IMR-90 (cell line): ENCODE measurements around the gene SHCBP1L. TPM values are rescaled to one million over a fixed set of nuclear protein-coding genes. Genes with fewer than 3 reads are reported as not detected.

Experiments used
- ATAC-seq: fragments of 200-7000 bp; cut with Tn5 transposase; 2 replicates; pipeline ENCODE4 v1.9.1; 2020; ENCODE audit warnings: low read depth, mild to moderate bottlenecking, moderate library complexity
- BruUV-seq: library from RNA; stranded (reverse); fragments of 400-500 nt; replicated peaks from 2 replicates; lab custom pipeline; 2021; lab: Mats Ljungman, UMichigan
- CTCF ChIA-PET: fragments of 300-600 bp; formaldehyde crosslinking; extraction: SDS; loops from one replicate; lab custom pipeline; 2021; ENCODE audit warnings: antibody characterized with exemption; lab: Yijun Ruan, JAX
- POLR2A ChIA-PET: fragments of 300-600 bp; sonication (Branson Sonifier 250); formaldehyde crosslinking; loops from one replicate; lab custom pipeline; 2022; ENCODE audit warnings: antibody characterized with exemption; ENCODE audit not compliant: unreplicated experiment; lab: Charles Lee
- DNase-seq: peaks from one replicate; pipeline ENCODE4 v3.0.0; 2013
- H2AFZ ChIP-seq: replicated peaks from 2 replicates; pipeline ENCODE3; 2013; ENCODE audit warnings: low read length, mild to moderate bottlenecking; ENCODE audit not compliant: poor library complexity
- H2AK5ac ChIP-seq: 2 replicates; pipeline ENCODE4 v1.6.1; 2013; ENCODE audit warnings: low read depth, low read length, inconsistent platforms
- H2AK9ac ChIP-seq: replicated peaks from 2 replicates; pipeline ENCODE3; 2013; ENCODE audit warnings: mild to moderate bottlenecking, low read depth, low read length, moderate library complexity; ENCODE audit not compliant: poor library complexity
- H2BK120ac ChIP-seq: 2 replicates; pipeline ENCODE4 v1.6.1; 2013; ENCODE audit warnings: low read depth, low read length, inconsistent platforms
- H2BK15ac ChIP-seq: 3 replicates; pipeline ENCODE4 v1.6.1; 2013; ENCODE audit warnings: low read depth, low read length, inconsistent platforms
- H2BK20ac ChIP-seq: 2 replicates; pipeline ENCODE4 v1.6.1; 2013; ENCODE audit warnings: low read depth, mild to moderate bottlenecking, inconsistent platforms, low read length, moderate library complexity
- H2BK5ac ChIP-seq: 2 replicates; pipeline ENCODE4 v1.6.1; 2013; ENCODE audit warnings: mild to moderate bottlenecking, low read depth, low read length, inconsistent platforms; ENCODE audit not compliant: poor library complexity, severe bottlenecking
- H3K14ac ChIP-seq: replicated peaks from 2 replicates; pipeline ENCODE4 v1.6.1; 2013; ENCODE audit warnings: low read depth, low read length, inconsistent platforms
- H3K18ac ChIP-seq: 2 replicates; pipeline ENCODE4 v1.6.1; 2013; ENCODE audit warnings: low read depth, low read length, control low read depth
- H3K23ac ChIP-seq: 2 replicates; pipeline ENCODE4 v1.6.1; 2013; ENCODE audit warnings: low read depth, low read length, inconsistent platforms
- H3K27ac ChIP-seq: 2 replicates; pipeline ENCODE4 v1.5.1; 2013; ENCODE audit warnings: mild to moderate bottlenecking, control low read depth, low read length; ENCODE audit not compliant: insufficient read depth
- H3K27me3 ChIP-seq: 2 replicates; pipeline ENCODE4 v1.6.1; 2013; ENCODE audit warnings: low read length; ENCODE audit not compliant: control insufficient read depth, insufficient read depth
- H3K36me3 ChIP-seq: 2 replicates; pipeline ENCODE4 v1.6.1; 2013; ENCODE audit warnings: low read length, mixed read lengths; ENCODE audit not compliant: control insufficient read depth, insufficient read depth
- H3K4ac ChIP-seq: 2 replicates; pipeline ENCODE4 v1.6.1; 2013; ENCODE audit warnings: low read depth, low read length, inconsistent platforms
- H3K4me1 ChIP-seq: 2 replicates; pipeline ENCODE4 v1.6.1; 2013; ENCODE audit warnings: low read length, mixed read lengths; ENCODE audit not compliant: control insufficient read depth, insufficient read depth
- H3K4me2 ChIP-seq: 2 replicates; pipeline ENCODE4 v1.6.1; 2013; ENCODE audit warnings: low read depth, mild to moderate bottlenecking, control low read depth, low read length, moderate library complexity
- H3K4me3 ChIP-seq: 2 replicates; pipeline ENCODE4 v1.5.1; 2013; ENCODE audit warnings: low read depth, mild to moderate bottlenecking, control low read depth, low read length, moderate library complexity; ENCODE audit not compliant: insufficient read depth
- H3K56ac ChIP-seq: 2 replicates; pipeline ENCODE4 v1.6.1; 2013; ENCODE audit warnings: low read length, inconsistent platforms; ENCODE audit not compliant: insufficient read depth; ENCODE audit errors: extremely low read depth
- H3K79me1 ChIP-seq, 2 experiments: 2 replicates each; pipeline ENCODE4 v1.6.1; 2013; ENCODE audit warnings: low read length in 2 of 2, inconsistent platforms in 1 of 2, low read depth in 1 of 2
- H3K9ac ChIP-seq: 2 replicates; pipeline ENCODE4 v1.6.1; 2013; ENCODE audit warnings: low read depth, low read length, control low read depth
- H3K9me1 ChIP-seq: 2 replicates; pipeline ENCODE4 v1.6.1; 2013; ENCODE audit warnings: low read length, inconsistent platforms; ENCODE audit not compliant: insufficient read depth
- H3K9me3 ChIP-seq: 2 replicates; pipeline ENCODE4 v1.6.1; 2013; ENCODE audit warnings: low read length; ENCODE audit not compliant: control insufficient read depth, insufficient read depth
- H4K20me1 ChIP-seq: 2 replicates; pipeline ENCODE4 v1.6.1; 2013; ENCODE audit warnings: low read length, inconsistent platforms; ENCODE audit not compliant: insufficient read depth
- H4K5ac ChIP-seq: 2 replicates; pipeline ENCODE4 v1.6.1; 2013; ENCODE audit warnings: mild to moderate bottlenecking, low read depth, low read length, control low read depth
- H4K8ac ChIP-seq, 2 experiments: 2 replicates each; pipeline ENCODE4 v1.6.1; 2013; ENCODE audit warnings: low read depth in 2 of 2, low read length in 2 of 2, control low read depth in 1 of 2, inconsistent platforms in 1 of 2
- H4K91ac ChIP-seq: 2 replicates; pipeline ENCODE4 v1.6.1; 2013; ENCODE audit warnings: low read depth, low read length, inconsistent platforms; ENCODE audit not compliant: insufficient read depth
- BHLHE40 ChIP-seq: fragments of 150-350 bp; IDR thresholded peaks from 2 replicates; pipeline ENCODE4 v1.6.1; 2016; ENCODE audit warnings: mild to moderate bottlenecking, low read depth, low read length
- CEBPB ChIP-seq: IDR thresholded peaks from 2 replicates; pipeline ENCODE4 v1.6.1; 2012; ENCODE audit warnings: low read depth, low read length, improper control_type of control experiment
- CHD1 ChIP-seq: IDR thresholded peaks from 2 replicates; pipeline ENCODE4 v1.6.1; 2012; ENCODE audit warnings: low read depth, low read length, improper control_type of control experiment
- FOS ChIP-seq: fragments of 150-350 bp; IDR thresholded peaks from 2 replicates; pipeline ENCODE4 v1.6.1; 2016; ENCODE audit warnings: low read depth, low read length
- MAFK ChIP-seq: IDR thresholded peaks from 2 replicates; pipeline ENCODE4 v1.6.1; 2012; ENCODE audit warnings: low read depth, low read length, improper control_type of control experiment
- MAZ ChIP-seq: IDR thresholded peaks from 2 replicates; pipeline ENCODE4 v1.6.1; 2012; ENCODE audit warnings: low read depth, mild to moderate bottlenecking, low read length, improper control_type of control experiment, moderate library complexity, borderline replicate concordance
- MXI1 ChIP-seq: IDR thresholded peaks from 2 replicates; pipeline ENCODE4 v1.6.1; 2012; ENCODE audit warnings: low read depth, mild to moderate bottlenecking, low read length, moderate library complexity, borderline replicate concordance
- NFE2L2 ChIP-seq: fragments of 150-350 bp; IDR thresholded peaks from 2 replicates; pipeline ENCODE4 v1.6.1; 2016; ENCODE audit warnings: low read depth, mild to moderate bottlenecking, low read length
- POLR2A ChIP-seq: IDR thresholded peaks from 2 replicates; pipeline ENCODE4 v1.6.1; 2012; ENCODE audit warnings: mild to moderate bottlenecking, low read depth, low read length
- RAD21 ChIP-seq: IDR thresholded peaks from 2 replicates; pipeline ENCODE4 v1.6.1; 2012; ENCODE audit warnings: low read length, improper control_type of control experiment
- RCOR1 ChIP-seq: IDR thresholded peaks from 2 replicates; pipeline ENCODE4 v1.6.1; 2012; ENCODE audit warnings: mild to moderate bottlenecking, low read length, improper control_type of control experiment; ENCODE audit not compliant: insufficient replicate concordance
- RFX5 ChIP-seq: IDR thresholded peaks from 2 replicates; pipeline ENCODE4 v1.8.0; 2012; ENCODE audit warnings: low read depth, mild to moderate bottlenecking, low read length, moderate library complexity
- SMC3 ChIP-seq: fragments of 150-350 bp; IDR thresholded peaks from 2 replicates; pipeline ENCODE4 v1.6.1; 2016; ENCODE audit warnings: low read depth, mild to moderate bottlenecking, antibody characterized with exemption, low read length, moderate library complexity
- WGBS, 2 experiments: methylation state at CpG; one replicate each; pipeline versions ENCODE4 v1.1.5 to v1.1.7; 2013; ENCODE audit warnings: missing lambda C conversion rate in 2 of 2; ENCODE audit not compliant: insufficient read length in 1 of 2; ENCODE audit errors: extremely low coverage in 2 of 2; 5-methylcytosine and 5-hydroxymethylcytosine counted together
- dilution Hi-C: fragments of 300-500 bp; cut with HindIII; formaldehyde crosslinking; loops from one replicate; pipeline ENCODE4 v1.14.3; 2018; ENCODE audit warnings: low sequenced_read_pairs; ENCODE audit not compliant: unreplicated experiment
- in situ Hi-C: fragments of 300-500 bp; cut with MboI; formaldehyde crosslinking; loops from 3 replicates; pipeline ENCODE4 v1.14.3; 2019; ENCODE audit warnings: low sequenced_read_pairs, inconsistent platforms, mixed read lengths
- intact Hi-C: fragments of 100-400 bp; cut with micrococcal nuclease; formaldehyde crosslinking; loops from 2 replicates; pipeline ENCODE4 v1.10.0; 2022
- polyA plus RNA-seq, 3 experiments: library from polyadenylated mRNA; depleted of rRNA; stranded (reverse); fragments of >200 nt; gene quantifications; 2 replicates each; pipeline ENCODE4 v1.2.3, GENCODE V29; 2012; ENCODE audit warnings: low replicate concordance in 1 of 3
- total RNA-seq: library from RNA; depleted of rRNA; stranded (reverse); fragments of >200 nt; gene quantifications from 2 replicates; pipeline ENCODE4 v1.2.3, GENCODE V29; 2012
- TF ChIP-seq, protein P1 (sequence below): fragments of 150-350 bp; IDR thresholded peaks from 2 replicates; pipeline ENCODE4 v1.6.1; 2017; ENCODE audit warnings: mild to moderate bottlenecking, antibody characterized with exemption, low read length, low read depth
- TF ChIP-seq, protein P2 (sequence below): fragments of 150-350 bp; IDR thresholded peaks from 2 replicates; pipeline ENCODE4 v1.6.1; 2016; ENCODE audit warnings: low read depth, mild to moderate bottlenecking, low read length, moderate library complexity, borderline replicate concordance

The SHCBP1L gene
- total and polyA plus RNA-seq, 2 of the 4 experiments (the other 2 are of a cell fraction) = not detected

DNA sequence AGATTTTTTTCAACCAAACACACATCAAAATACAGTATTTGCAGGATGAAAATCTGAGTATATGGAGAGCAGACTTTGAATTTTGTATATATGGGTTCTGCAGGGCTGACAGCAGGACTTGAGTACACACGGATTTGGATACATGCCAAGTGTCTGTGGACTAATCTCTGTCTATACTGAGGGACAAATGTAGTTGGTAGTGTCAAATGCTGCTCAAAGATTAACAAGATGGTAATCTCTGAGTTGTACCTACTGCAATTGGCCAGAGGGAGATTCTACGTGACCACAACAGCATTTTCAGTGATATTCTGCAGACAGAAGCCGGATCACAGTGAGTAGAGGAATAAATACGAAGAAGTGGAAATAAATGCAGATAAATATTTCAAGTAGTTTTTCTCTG lies 43.4 kb downstream of the SHCBP1L start:
- H2BK120ac ChIP-seq = no peak overlapping the region
- ChIA-PET POLR2A (no interaction called here), CTCF (no interaction called here)
- H3K9ac ChIP-seq = no peak overlapping the region
- H3K79me1 ChIP-seq = no peaks in the 10 kb centered on the region
- BruUV-seq = no TSS peak
- intact Hi-C loops (loop anchor here (5.0 kb wide), 1 partner anchor 38 kb away; no protein-coding TSS in a partner anchor), dilution Hi-C loops (no loop called here), in situ Hi-C loops (no loop called here)
- DNase-seq (no peak), ATAC-seq (no peak)
- H3K4ac ChIP-seq = no peak overlapping the region
- peaks cover 2% of the 10 kb centered on the region for H3K9me3 ChIP-seq
- H4K5ac ChIP-seq = no peak overlapping the region
- 47% methylated on average over 4 of the region's 4 CpGs; no CpG with 5 or more reads in 1 of the 2 experiments for WGBS, 2 experiments
- H3K14ac ChIP-seq = no peak overlapping the region
- H3K56ac ChIP-seq = no peak overlapping the region
- no peaks in the 10 kb centered on the region for H4K20me1 ChIP-seq
- H3K4me2 ChIP-seq = no peak overlapping the region
- no peaks in the 10 kb centered on the region for H3K9me1 ChIP-seq
- H4K8ac ChIP-seq = no peak overlapping the region
- H2BK5ac ChIP-seq = no peak overlapping the region
- H3K23ac ChIP-seq = no peak overlapping the region
- no peak overlapping the region for H3K18ac ChIP-seq
- H2AK9ac ChIP-seq = no peak overlapping the region
- no peak overlapping the region for H2BK20ac ChIP-seq
- no peak overlapping the region for H2AFZ ChIP-seq
- no peak for TF ChIP-seq MAZ
- TF ChIP-seq MAFK = no peak
- TF ChIP-seq SMC3 = no peak
- no peak for TF ChIP-seq RAD21
- no peak for TF ChIP-seq FOS
- TF ChIP-seq RCOR1 = no peak
- no peak for TF ChIP-seq CEBPB
- no peak for TF ChIP-seq RFX5
- TF ChIP-seq POLR2A = no peak
- TF ChIP-seq, protein P1, sequence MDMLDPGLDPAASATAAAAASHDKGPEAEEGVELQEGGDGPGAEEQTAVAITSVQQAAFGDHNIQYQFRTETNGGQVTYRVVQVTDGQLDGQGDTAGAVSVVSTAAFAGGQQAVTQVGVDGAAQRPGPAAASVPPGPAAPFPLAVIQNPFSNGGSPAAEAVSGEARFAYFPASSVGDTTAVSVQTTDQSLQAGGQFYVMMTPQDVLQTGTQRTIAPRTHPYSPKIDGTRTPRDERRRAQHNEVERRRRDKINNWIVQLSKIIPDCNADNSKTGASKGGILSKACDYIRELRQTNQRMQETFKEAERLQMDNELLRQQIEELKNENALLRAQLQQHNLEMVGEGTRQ = no peak
- TF ChIP-seq MXI1 = no peak
- TF ChIP-seq CHD1 = no peak
- no peak for TF ChIP-seq NFE2L2
- TF ChIP-seq, protein P2, sequence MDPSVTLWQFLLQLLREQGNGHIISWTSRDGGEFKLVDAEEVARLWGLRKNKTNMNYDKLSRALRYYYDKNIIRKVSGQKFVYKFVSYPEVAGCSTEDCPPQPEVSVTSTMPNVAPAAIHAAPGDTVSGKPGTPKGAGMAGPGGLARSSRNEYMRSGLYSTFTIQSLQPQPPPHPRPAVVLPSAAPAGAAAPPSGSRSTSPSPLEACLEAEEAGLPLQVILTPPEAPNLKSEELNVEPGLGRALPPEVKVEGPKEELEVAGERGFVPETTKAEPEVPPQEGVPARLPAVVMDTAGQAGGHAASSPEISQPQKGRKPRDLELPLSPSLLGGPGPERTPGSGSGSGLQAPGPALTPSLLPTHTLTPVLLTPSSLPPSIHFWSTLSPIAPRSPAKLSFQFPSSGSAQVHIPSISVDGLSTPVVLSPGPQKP = no peak
- no peak for TF ChIP-seq BHLHE40
- H3K27me3 ChIP-seq = peaks cover 3% of the 10 kb centered on the region; the same call in 1 of the 2 replicates
- no peak overlapping the region for H2BK15ac ChIP-seq
- H2AK5ac ChIP-seq = no peak overlapping the region
- H3K27ac ChIP-seq = no peak overlapping the region
- no peaks in the 10 kb centered on the region for H3K4me1 ChIP-seq
- no peaks in the 10 kb centered on the region for H3K36me3 ChIP-seq
- H4K91ac ChIP-seq = no peak overlapping the region
- H3K4me3 ChIP-seq = no peak overlapping the region
